HG03097 (cell line): ENCODE results near the gene EID1.
"Not testable (repeated sequence)": the region's sequence is repeated elsewhere in the genome, so short reads cannot be mapped to it uniquely, and the experiment has no call there.

ENCODE experiments used
- ATAC-seq: cut with Tn5 transposase; IDR thresholded peaks from one replicate; pipeline ENCODE4 v1.9.1; 2021; ENCODE audit not compliant: unreplicated experiment, low FRiP score

Gene EID1

DNA sequence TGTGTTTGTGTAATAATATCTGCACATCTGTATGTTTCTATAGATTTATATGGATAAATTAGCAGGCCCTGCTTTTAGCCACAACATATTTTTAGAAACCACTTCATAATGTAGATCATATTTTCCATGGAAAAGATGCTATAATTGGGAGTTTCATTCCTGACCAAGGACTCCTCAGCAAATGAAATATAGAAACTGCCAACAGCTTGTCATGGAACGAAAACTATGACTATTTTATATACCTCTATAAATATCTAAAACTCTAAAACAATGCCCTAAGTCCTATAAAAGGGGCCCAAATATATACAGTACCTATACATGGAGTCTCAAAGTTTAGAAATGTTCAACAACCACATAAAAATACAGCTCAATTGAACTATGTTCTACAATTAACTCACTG, 27.9 kb downstream of the EID1 start:
- ATAC-seq: no peak

DNA sequence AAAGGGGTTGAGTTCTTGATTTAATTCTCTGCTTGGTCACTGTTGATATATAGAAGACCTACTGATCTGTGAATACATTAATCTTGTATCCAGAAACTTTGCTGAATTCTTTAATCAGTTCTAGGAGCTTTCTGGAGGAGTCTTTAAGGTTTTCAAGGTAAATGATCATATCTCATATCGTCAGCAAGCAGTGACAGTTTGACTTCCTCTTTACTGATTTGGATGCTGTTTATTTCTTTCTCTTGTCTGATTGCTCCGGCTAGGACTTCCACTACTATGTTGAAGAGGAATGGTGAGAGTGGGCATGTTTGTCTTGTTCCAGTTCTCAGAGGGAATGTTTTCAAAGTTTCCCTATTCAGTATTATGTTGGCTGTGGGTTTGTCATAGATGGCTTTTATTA, 31.4 kb downstream of the EID1 start:
- ATAC-seq: not testable (repeated sequence)

DNA sequence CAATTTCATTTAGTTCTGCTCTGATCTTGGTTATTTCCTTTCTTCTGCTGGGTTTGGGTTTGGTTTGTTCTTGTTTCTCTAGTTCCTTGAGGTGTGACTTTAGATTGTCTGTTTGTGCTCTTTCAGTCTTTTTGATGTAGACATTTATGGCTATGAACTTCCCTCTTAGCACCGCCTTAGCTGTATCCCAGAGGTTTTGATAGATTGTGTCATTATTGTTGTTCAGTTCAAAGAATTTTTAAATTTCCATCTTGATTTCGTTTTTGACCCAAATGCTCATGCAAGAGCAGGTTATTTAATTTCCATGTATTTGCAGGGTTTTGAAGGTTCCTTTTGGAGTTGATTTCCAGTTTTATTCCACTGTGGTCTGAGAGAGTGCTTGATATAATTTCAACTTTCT, 32.6 kb downstream of the EID1 start:
- ATAC-seq: not testable (repeated sequence)

GRCh38 chr15:48913141-48913540, 35.2 kb downstream of the EID1 start:
- no peak for ATAC-seq

- no peak for ATAC-seq
Measured at GRCh38 chr15:48914717-48915116, 36.8 kb downstream of the EID1 start.

DNA sequence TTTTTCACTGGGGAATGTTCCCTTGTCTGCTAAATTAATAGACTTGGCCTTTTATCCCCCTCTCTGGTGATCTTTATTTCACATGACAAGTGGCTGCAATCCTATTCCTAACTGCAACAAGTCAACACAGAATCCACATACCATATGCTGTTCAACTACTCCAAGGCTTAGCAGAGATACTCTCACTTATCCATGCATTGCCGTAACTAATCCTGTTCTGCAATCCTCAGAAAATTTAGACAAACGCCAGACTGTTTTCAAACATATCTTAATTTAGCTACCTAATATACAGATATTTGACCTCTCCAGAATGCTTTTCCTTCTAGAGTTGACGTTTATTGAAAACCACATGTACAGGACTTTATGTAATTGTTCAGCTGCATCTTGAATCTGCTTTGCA, 37.9 kb downstream of the EID1 start:
- ATAC-seq: no peak

GRCh38 chr15:48916721-48917120, 38.8 kb downstream of the EID1 start:
- ATAC-seq: no peak

- ATAC-seq: no peak
Measured at GRCh38 chr15:48922046-48922445, 44.1 kb downstream of the EID1 start.

DNA sequence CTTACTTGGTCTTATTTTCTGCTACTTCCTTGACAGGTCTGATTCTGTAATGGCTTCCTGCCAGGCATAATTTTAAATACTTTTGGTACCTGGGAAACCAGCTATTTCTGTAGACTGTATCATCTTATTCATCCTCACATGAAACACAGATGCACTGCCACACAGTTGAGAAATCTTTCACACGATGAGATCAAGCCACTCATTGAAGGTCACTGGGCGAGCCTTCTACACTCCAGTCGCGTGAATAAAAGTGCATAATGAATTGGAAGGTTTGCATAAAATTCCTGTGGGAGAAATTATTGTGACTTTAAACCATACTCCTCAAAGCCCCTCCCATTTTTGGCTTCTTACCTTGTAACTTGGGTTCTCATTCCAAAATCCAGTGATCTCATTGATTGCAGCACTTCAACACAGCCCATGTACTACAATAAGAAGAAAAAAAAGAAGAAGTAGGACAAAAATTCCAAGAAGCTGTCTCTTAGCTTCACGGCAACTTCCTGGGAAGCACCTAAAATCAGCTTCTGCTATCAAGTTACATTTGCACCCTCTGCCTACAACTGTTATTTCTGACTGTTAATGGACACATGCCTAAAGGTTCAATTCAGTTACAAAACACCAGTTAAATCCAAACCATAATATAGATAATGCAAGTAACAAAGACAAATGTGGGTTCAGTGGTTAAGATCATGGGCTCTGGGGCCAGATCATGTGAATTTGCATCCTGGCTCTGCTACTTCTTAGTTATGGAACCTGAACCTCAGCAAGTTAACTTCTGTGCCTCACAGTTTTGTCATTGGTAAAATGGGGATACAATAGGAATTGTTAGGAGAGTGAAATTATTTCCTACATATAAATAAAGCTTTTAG, 46.8 kb downstream of the EID1 start:
- no peak for ATAC-seq

GRCh38 chr15:48925714-48926223, 47.8 kb downstream of the EID1 start:
- no peak for ATAC-seq

DNA sequence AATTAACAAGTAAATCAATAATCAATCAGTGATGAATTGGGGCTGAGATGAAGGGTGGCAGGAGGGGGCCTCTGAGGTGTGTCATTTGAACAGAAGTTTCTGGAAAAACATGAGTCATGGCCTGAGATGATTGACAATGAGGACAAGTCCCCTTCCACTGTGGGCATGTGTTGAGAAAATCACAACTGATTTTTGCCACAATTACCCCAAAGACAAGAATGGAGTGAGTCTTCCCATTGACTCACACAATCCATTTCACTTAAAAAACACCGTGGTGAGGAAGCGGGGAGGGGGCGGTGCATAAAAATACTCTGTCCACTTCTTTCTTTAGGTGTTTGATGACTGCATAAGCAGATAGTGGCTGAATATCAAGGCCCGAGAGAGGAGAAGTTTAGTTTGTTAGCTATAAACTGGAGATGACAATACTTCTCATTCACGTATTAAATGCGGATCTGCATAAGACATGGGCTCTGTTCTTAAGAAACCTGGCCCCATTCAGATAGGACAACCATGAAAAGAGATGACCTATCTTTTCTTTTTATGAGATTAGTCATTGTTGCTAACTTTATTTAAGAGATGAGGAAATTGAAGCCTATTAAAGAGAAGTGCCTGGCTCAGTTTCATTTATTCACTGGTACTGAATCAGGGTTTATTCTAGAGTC, 51.1 kb downstream of the EID1 start:
- ATAC-seq: no peak

DNA sequence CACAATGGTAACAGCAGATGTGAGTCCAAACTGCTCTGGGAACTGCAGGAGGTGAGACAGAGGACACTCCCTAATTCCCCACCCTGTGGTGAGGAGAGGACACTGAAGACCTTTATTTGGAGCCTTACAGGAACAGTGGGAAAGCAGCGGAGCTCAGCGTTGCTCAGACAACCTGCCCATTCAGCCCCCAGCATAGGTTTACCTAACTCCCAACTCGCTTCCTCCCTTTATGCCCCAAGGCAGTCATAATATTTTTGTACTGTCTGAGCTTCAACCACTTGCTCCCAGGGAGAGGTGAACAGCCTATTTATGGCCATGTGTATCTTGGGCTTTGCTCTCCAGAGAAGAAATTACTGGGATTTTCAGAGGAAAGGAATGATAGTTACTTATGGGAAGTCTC, 51.7 kb downstream of the EID1 start:
- no peak for ATAC-seq
